Cardiac muscle cell (in vitro differentiated cells and primary cell): ENCODE data around the gene LAPTM5. TPM values are rescaled to one million over a fixed set of nuclear protein-coding genes. Genes with fewer than 3 reads are reported as not detected.

ENCODE experiments used
- DNase-seq, 2 donors: peaks; one replicate each; pipeline versions ENCODE4 v3.0.0 to v3.0.0-alpha.2; 2010 to 2017; ENCODE audit warnings: low read depth in 1 of 2, low spot score in 1 of 2
- H3K27ac ChIP-seq: fragments of 200-600 bp; sonication (generic); 2 replicates; pipeline ENCODE4 v1.5.1; 2016
- H3K27me3 ChIP-seq: fragments of 200-600 bp; sonication (generic); 2 replicates; pipeline ENCODE4 v1.6.0; 2016; ENCODE audit warnings: control low read depth
- H3K36me3 ChIP-seq: fragments of 200-600 bp; sonication (generic); 2 replicates; pipeline ENCODE4 v1.5.1; 2016; ENCODE audit warnings: control low read depth
- H3K4me1 ChIP-seq: fragments of 200-600 bp; sonication (generic); 2 replicates; pipeline ENCODE4 v1.8.1; 2017; ENCODE audit warnings: low read depth, mild to moderate bottlenecking, mixed run types
- H3K4me3 ChIP-seq: fragments of 200-600 bp; sonication (generic); 2 replicates; pipeline ENCODE4 v1.5.1; 2016; ENCODE audit warnings: mild to moderate bottlenecking
- H3K9me3 ChIP-seq: fragments of 200-600 bp; sonication (generic); 2 replicates; pipeline ENCODE4 v1.5.1; 2017; ENCODE audit warnings: low read depth, mild to moderate bottlenecking, control low read depth
- CTCF ChIP-seq: IDR thresholded peaks from 2 replicates; pipeline ENCODE4 v1.5.1; 2012; ENCODE audit warnings: low read depth, mild to moderate bottlenecking, low read length
- polyA plus RNA-seq: library from polyadenylated mRNA; unstranded; fragments of >200 nt; fragmentation: Nextera tagmentation; extraction: Ambion mirVana; gene quantifications from 2 replicates; pipeline ENCODE4 v1.2.1, GENCODE V29; 2016
- total RNA-seq: library from RNA; depleted of rRNA; stranded (reverse); fragments of >200 nt; gene quantifications from 2 replicates; pipeline ENCODE4 v1.2.3, GENCODE V29; 2016

The LAPTM5 gene
- total and polyA plus RNA-seq, 2 experiments from 2014 or later: 0.10 to 0.45 TPM

GRCh38 chr1:30749691-30750583, 7.6 kb downstream of the LAPTM5 start:
- DNase-seq: no peak
- Histone ChIP-seq H3K36me3 (no peaks in the 10 kb centered on the region), H3K9me3 (no peaks in the 10 kb centered on the region), H3K27ac (no peak overlapping the region), H3K4me1 (no peaks in the 10 kb centered on the region), H3K4me3 (no peak overlapping the region), H3K27me3 (no peaks in the 10 kb centered on the region)
- no peak for TF ChIP-seq CTCF

DNA sequence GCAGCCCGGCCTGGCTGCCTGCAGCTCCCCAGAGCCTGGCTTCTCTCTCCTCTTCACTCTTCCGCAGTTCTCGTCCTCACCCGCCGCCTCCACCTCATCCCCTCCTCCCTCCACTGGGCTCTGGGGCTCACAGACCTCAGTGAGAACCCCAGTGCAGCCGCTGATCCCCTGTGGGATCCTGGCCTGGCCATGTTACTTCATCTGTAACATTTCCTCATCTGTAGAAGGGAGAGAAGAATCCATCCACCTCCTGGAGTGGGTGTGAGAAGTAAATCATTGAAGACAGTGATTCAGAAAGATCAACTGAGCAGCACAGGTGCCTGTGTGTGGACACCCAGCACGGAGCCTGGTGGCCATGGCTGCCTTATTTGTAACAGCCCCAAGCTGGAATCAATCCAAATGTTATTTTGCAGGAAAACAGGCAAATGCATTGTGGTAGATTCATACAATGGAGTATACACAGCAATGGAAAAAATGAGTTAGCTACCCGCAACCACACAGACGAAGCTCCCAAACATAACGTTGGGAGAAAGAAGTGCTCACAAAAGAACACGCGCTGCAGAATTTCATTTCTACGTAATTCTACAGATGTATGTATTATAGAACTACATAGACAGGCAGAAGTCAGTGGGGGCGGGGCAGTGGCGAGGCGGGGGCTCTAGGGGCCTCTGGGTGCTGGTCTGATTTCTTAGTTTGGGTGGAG, 8.7 kb downstream of the LAPTM5 start:
- H3K4me3 ChIP-seq: no peak overlapping the region
- no peaks in the 10 kb centered on the region for H3K27me3 ChIP-seq
- H3K27ac ChIP-seq: no peak overlapping the region
- no peaks in the 10 kb centered on the region for H3K36me3 ChIP-seq
- H3K4me1 ChIP-seq: no peaks in the 10 kb centered on the region
- DNase-seq: peak in 1 of 2 donors; percentile 21
- no peak for TF ChIP-seq CTCF
- H3K9me3 ChIP-seq: no peaks in the 10 kb centered on the region

DNA sequence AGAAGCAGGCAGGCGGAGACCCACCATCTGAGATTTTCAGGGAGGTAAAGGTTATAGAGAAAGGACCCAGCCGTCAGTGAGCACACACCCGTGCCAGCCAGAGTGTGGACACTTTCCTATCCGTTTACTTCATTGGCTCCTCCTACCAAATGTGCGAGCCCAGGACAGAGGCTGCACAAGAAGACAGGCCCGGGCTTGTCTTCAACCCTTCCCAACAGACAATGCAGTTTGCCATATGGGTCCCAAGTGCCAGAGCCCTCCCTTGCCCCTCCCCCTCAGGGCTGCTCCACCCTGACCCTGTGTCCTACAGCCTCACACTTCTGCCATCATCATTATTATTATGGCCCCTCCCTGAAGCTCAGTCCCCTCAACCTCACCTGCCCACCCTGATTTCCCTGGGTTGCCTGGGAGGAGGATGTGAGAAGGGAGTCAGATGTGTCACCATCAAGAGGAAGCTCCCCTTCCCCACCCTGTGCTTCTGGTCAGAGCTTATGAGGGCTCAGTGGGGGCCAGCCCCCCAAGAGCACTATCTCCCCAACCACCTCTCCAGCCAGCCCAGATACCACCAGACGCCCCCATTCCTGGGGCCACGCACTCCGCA, 9.4 kb downstream of the LAPTM5 start:
- Histone ChIP-seq H3K36me3 (no peaks in the 10 kb centered on the region), H3K27ac (no peak overlapping the region), H3K4me3 (no peak overlapping the region), H3K27me3 (no peaks in the 10 kb centered on the region), H3K9me3 (no peaks in the 10 kb centered on the region), H3K4me1 (no peaks in the 10 kb centered on the region)
- DNase-seq: peak in 1 of 2 donors; percentile 24
- TF ChIP-seq CTCF: no peak

GRCh38 chr1:30747033-30748008, 10.3 kb downstream of the LAPTM5 start:
- no peak for DNase-seq
- no peak overlapping the region for H3K27ac ChIP-seq
- H3K36me3 ChIP-seq: no peaks in the 10 kb centered on the region
- H3K4me1 ChIP-seq: no peaks in the 10 kb centered on the region
- no peaks in the 10 kb centered on the region for H3K27me3 ChIP-seq
- no peak for TF ChIP-seq CTCF
- no peaks in the 10 kb centered on the region for H3K9me3 ChIP-seq
- H3K4me3 ChIP-seq: no peak overlapping the region
